ENCODE results near the gene MPDZ. TPM values are rescaled to one million over a fixed set of nuclear protein-coding genes. Genes with fewer than 3 reads are reported as not detected.
"Not testable (repeated sequence)": the region's sequence is repeated elsewhere in the genome, so short reads cannot be mapped to it uniquely, and the experiment has no call there.

The MPDZ gene
- total RNA-seq, 1 experiment from 2014 or later, result 46.7 TPM

GRCh38 chr9:13224366-13224765 lies 55.1 kb downstream of the MPDZ start:
- no peak overlapping the region for H3K4me2 ChIP-seq (ENCODE audit: insufficient read depth, insufficient read length, low read length)
- peaks cover 4 to 7% of the 10 kb centered on the region in 2 experiments; a peak in 3 of 4 replicates for H3K4me1 Mint-ChIP-seq
- no peak overlapping the region for H2AFZ ChIP-seq (ENCODE audit: low read length)
- H3K4me3 Mint-ChIP-seq, result no peak overlapping the region
- H3K9ac ChIP-seq (ENCODE audit: extremely low read depth, insufficient read length, low read length), result no peak overlapping the region
- no peak for DNase-seq
- no peaks in the 10 kb centered on the region for H3K23me2 ChIP-seq (ENCODE audit: insufficient read length, low read depth, low read length, poor library complexity, severe bottlenecking)
- no peaks in the 10 kb centered on the region for H3K27me3 ChIP-seq (ENCODE audit: insufficient read depth, low read length)
- H3K36me3 Mint-ChIP-seq (ENCODE audit: insufficient read depth in 1 of 3, low read depth in 3 of 3), result peaks cover 0 to 23% (median 7%) of the 10 kb centered on the region in 3 experiments; a peak in 5 of 7 replicates
- no peaks in the 10 kb centered on the region for H3K4me1 ChIP-seq (ENCODE audit: insufficient read depth, low read length)
- no peaks in the 10 kb centered on the region for H3K9me3 ChIP-seq (ENCODE audit: control insufficient read depth, low read depth, low read length)
- H3K4ac ChIP-seq (ENCODE audit: low read depth, low read length), result no peak overlapping the region
- H3K14ac ChIP-seq (ENCODE audit: insufficient read depth, low read length), result no peak overlapping the region
- H3K18ac ChIP-seq (ENCODE audit: insufficient read length, low read depth, low read length), result no peak overlapping the region
- no peak overlapping the region for H2AK5ac ChIP-seq (ENCODE audit: insufficient read length, low read length)
- no peaks in the 10 kb centered on the region for H3K27me3 Mint-ChIP-seq (ENCODE audit: low read depth)
- H2BK5ac ChIP-seq (ENCODE audit: insufficient read length, low read length), result no peak overlapping the region
- no peaks in the 10 kb centered on the region for H3K79me1 ChIP-seq (ENCODE audit: insufficient read depth, low read depth, low read length, poor library complexity, severe bottlenecking)
- H3T11ph ChIP-seq (ENCODE audit: low read length), result no peak overlapping the region
- no peaks in the 10 kb centered on the region for H3K9me3 Mint-ChIP-seq
- H2BK120ac ChIP-seq (ENCODE audit: low read depth, low read length, poor library complexity, severe bottlenecking), result no peak overlapping the region
- H4K91ac ChIP-seq (ENCODE audit: insufficient read length, low read depth, low read length), result no peak overlapping the region
- no peak overlapping the region for H4K8ac ChIP-seq (replicated peaks; ENCODE audit: insufficient read length, low read depth, low read length)
- H3K27ac ChIP-seq (ENCODE audit: insufficient read length, low read depth, low read length), result no peak overlapping the region
- no peak overlapping the region for H2BK15ac ChIP-seq (ENCODE audit: low read depth, low read length)
- H4K5ac ChIP-seq (ENCODE audit: insufficient read length, low read depth, low read length), result no peak overlapping the region
- no peak overlapping the region for H2BK20ac ChIP-seq (ENCODE audit: low read depth, low read length, poor library complexity, severe bottlenecking)
- H3K27ac Mint-ChIP-seq, result no peak overlapping the region
- TF ChIP-seq CTCF (conservative IDR thresholded peaks at IDR 0.05), result no peak
- H3K23ac ChIP-seq (ENCODE audit: insufficient read length, low read depth, low read length), result no peak overlapping the region
- no peaks in the 10 kb centered on the region for H3K79me2 ChIP-seq (ENCODE audit: insufficient read depth, low read length)
- H3K56ac ChIP-seq (ENCODE audit: insufficient read length, low read depth, low read length), result no peak overlapping the region
- H4K20me1 ChIP-seq (ENCODE audit: control insufficient read depth, insufficient read depth, insufficient read length), result no peaks in the 10 kb centered on the region
- WGBS (ENCODE audit: extremely low coverage, insufficient read length, low lambda C conversion rate), result no CpG with 5 or more reads among the region's 2 CpGs
- H2BK12ac ChIP-seq (ENCODE audit: insufficient read length, low read depth, low read length), result no peak overlapping the region

GRCh38 chr9:13222733-13223132 lies 56.8 kb downstream of the MPDZ start:
- H3K18ac ChIP-seq (ENCODE audit: insufficient read length, low read depth, low read length); H3K56ac ChIP-seq (ENCODE audit: insufficient read length, low read depth, low read length); H2BK12ac ChIP-seq (ENCODE audit: insufficient read length, low read depth, low read length); H3K9ac ChIP-seq (ENCODE audit: extremely low read depth, insufficient read length, low read length); H3K23ac ChIP-seq (ENCODE audit: insufficient read length, low read depth, low read length); H3T11ph ChIP-seq (ENCODE audit: low read length); H3K4me1 ChIP-seq (ENCODE audit: insufficient read depth, low read length); H2AK5ac ChIP-seq (ENCODE audit: insufficient read length, low read length); DNase-seq; H3K27ac ChIP-seq (ENCODE audit: insufficient read length, low read depth, low read length); H4K91ac ChIP-seq (ENCODE audit: insufficient read length, low read depth, low read length); H3K23me2 ChIP-seq (ENCODE audit: insufficient read length, low read depth, low read length, poor library complexity, severe bottlenecking); H4K20me1 ChIP-seq (ENCODE audit: control insufficient read depth, insufficient read depth, insufficient read length); H3K27ac Mint-ChIP-seq; H3K4ac ChIP-seq (ENCODE audit: low read depth, low read length); H4K5ac ChIP-seq (ENCODE audit: insufficient read length, low read depth, low read length); H2BK120ac ChIP-seq (ENCODE audit: low read depth, low read length, poor library complexity, severe bottlenecking); H3K79me1 ChIP-seq (ENCODE audit: insufficient read depth, low read depth, low read length, poor library complexity, severe bottlenecking); H4K8ac ChIP-seq (replicated peaks; ENCODE audit: insufficient read length, low read depth, low read length); H2BK15ac ChIP-seq (ENCODE audit: low read depth, low read length); H3K27me3 ChIP-seq (ENCODE audit: insufficient read depth, low read length); H3K27me3 Mint-ChIP-seq (ENCODE audit: low read depth); H3K14ac ChIP-seq (ENCODE audit: insufficient read depth, low read length); H3K4me1 Mint-ChIP-seq; H2BK5ac ChIP-seq (ENCODE audit: insufficient read length, low read length); H3K79me2 ChIP-seq (ENCODE audit: insufficient read depth, low read length); H3K4me3 Mint-ChIP-seq; H3K9me3 ChIP-seq (ENCODE audit: control insufficient read depth, low read depth, low read length); H2BK20ac ChIP-seq (ENCODE audit: low read depth, low read length, poor library complexity, severe bottlenecking); H3K4me2 ChIP-seq (ENCODE audit: insufficient read depth, insufficient read length, low read length); H3K9me3 Mint-ChIP-seq; H2AFZ ChIP-seq (ENCODE audit: low read length): not testable (repeated sequence)
- peaks cover 0 to 28% (median 13%) of the 10 kb centered on the region in 3 experiments; a peak in 6 of 7 replicates for H3K36me3 Mint-ChIP-seq (ENCODE audit: insufficient read depth in 1 of 3, low read depth in 3 of 3)
